ENCODE data around the gene NTM.

DNA sequence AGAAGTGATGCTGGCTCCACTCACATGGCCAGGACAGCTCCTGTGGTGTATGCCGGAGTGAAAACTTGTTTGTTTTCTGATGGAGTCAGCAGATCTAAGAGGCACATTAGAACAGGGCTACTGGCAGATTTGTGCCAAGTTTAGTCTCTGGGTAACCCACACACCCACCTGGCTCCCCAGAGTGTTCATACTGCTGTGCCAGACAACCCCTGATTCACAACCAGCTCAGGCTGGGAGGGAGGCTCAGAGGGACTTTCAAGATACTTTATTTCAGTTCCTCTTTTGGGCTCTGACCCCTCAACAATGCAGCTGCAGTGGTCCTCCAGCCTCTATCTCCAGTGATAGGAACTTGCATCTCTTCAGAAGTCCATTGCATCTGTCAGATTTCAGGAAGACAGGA lies 8.5 kb downstream of the NTM start:
- TF ChIP-seq CTCF (IDR thresholded peaks at IDR 0.05 in 2 of 3, conservative IDR thresholded peaks at IDR 0.05 in 1 of 3; ENCODE audit: borderline replicate concordance in 1 of 3, insufficient read depth in 1 of 3, low read depth in 2 of 3, low read length in 2 of 3) = no peak
- TF ChIP-seq POLR2A (IDR thresholded peaks at IDR 0.05; ENCODE audit: borderline replicate concordance, extremely low read depth, insufficient read depth, insufficient read length) = no peak
- no peak for TF ChIP-seq ZNF274 (IDR thresholded peaks at IDR 0.05; ENCODE audit: low read depth, low read length)
- TF ChIP-seq EZH2 (IDR thresholded peaks at IDR 0.05) = no peak
- no peak for TF ChIP-seq YY1 (IDR thresholded peaks at IDR 0.05; ENCODE audit: extremely low read depth, insufficient replicate concordance, low read depth, low read length)
- TF ChIP-seq ELF1 (IDR thresholded peaks at IDR 0.05; ENCODE audit: borderline replicate concordance, low read depth) = no peak
- no peak for TF ChIP-seq RAD21 (IDR thresholded peaks at IDR 0.05; ENCODE audit: low read depth)
- no peak for TF ChIP-seq POLR2AphosphoS5 (IDR thresholded peaks at IDR 0.05; ENCODE audit: low read depth, low read length)

Data from HCT116 (cell line).